Hepatocyte (in vitro differentiated cells): ENCODE data around the gene TMEM107. TPM values are rescaled to one million over a fixed set of nuclear protein-coding genes. Genes with fewer than 3 reads are reported as not detected.

Experiments
- DNase-seq: peaks from one replicate; pipeline ENCODE4 v3.0.0-alpha.2; 2016; ENCODE audit warnings: low spot score
- H2AFZ ChIP-seq: fragments of 200-600 bp; sonication (generic); 2 replicates; pipeline ENCODE4 v1.6.0; 2016; ENCODE audit warnings: antibody characterized with exemption, mild to moderate bottlenecking
- H3K27ac ChIP-seq: fragments of 200-600 bp; sonication (generic); 2 replicates; pipeline ENCODE4 v1.5.1; 2016; ENCODE audit warnings: mild to moderate bottlenecking
- H3K27me3 ChIP-seq: fragments of 200-600 bp; sonication (generic); 2 replicates; pipeline ENCODE4 v1.6.1; 2016
- H3K36me3 ChIP-seq: fragments of 200-600 bp; sonication (generic); replicated peaks from 2 replicates; pipeline ENCODE4 v1.5.1; 2016; ENCODE audit warnings: low read depth; ENCODE audit not compliant: insufficient read depth
- H3K4me1 ChIP-seq: fragments of 200-600 bp; sonication (generic); 2 replicates; pipeline ENCODE4 v1.5.1; 2016; ENCODE audit warnings: mild to moderate bottlenecking, moderate library complexity; ENCODE audit not compliant: insufficient read depth
- H3K4me2 ChIP-seq: fragments of 200-600 bp; sonication (generic); 2 replicates; pipeline ENCODE4 v1.6.0; 2016
- H3K4me3 ChIP-seq: fragments of 200-600 bp; sonication (generic); 2 replicates; pipeline ENCODE4 v1.5.1; 2016; ENCODE audit warnings: mild to moderate bottlenecking
- H3K79me2 ChIP-seq: fragments of 200-600 bp; sonication (generic); 2 replicates; pipeline ENCODE4 v1.6.0; 2017; ENCODE audit warnings: mild to moderate bottlenecking
- H3K9me2 ChIP-seq: fragments of 200-600 bp; sonication (generic); replicated peaks from 2 replicates; pipeline ENCODE4 v1.6.0; 2017; ENCODE audit warnings: mild to moderate bottlenecking; ENCODE audit not compliant: insufficient read depth
- H3K9me3 ChIP-seq: fragments of 200-600 bp; sonication (generic); 2 replicates; pipeline ENCODE4 v1.5.1; 2016; ENCODE audit warnings: low read depth, mild to moderate bottlenecking
- H4K20me1 ChIP-seq: fragments of 200-600 bp; sonication (generic); 2 replicates; pipeline ENCODE4 v1.6.0; 2016; ENCODE audit warnings: mild to moderate bottlenecking; ENCODE audit not compliant: insufficient read depth, poor library complexity, severe bottlenecking
- EZH2 ChIP-seq: fragments of 200-600 bp; sonication (generic); IDR thresholded peaks from 2 replicates; pipeline ENCODE4 v1.6.1; 2016; ENCODE audit warnings: antibody characterized with exemption, mild to moderate bottlenecking, borderline replicate concordance
- EZH2phosphoT487 ChIP-seq: fragments of 200-600 bp; sonication (generic); IDR thresholded peaks from one replicate; pipeline ENCODE4 v1.6.1; 2018; ENCODE audit warnings: antibody characterized with exemption, mild to moderate bottlenecking, low read depth, moderate library complexity; ENCODE audit not compliant: unreplicated experiment, severe bottlenecking
- WGBS: methylation state at CpG from one replicate; pipeline ENCODE4 v1.1.6; 2016; ENCODE audit warnings: low lambda C conversion rate; ENCODE audit errors: missing lambda C conversion rate; 5-methylcytosine and 5-hydroxymethylcytosine counted together
- polyA plus RNA-seq: library from polyadenylated mRNA; unstranded; fragments of >200 nt; fragmentation: Nextera tagmentation; extraction: Ambion mirVana; gene quantifications from 2 replicates; pipeline ENCODE4 v1.2.1, GENCODE V29; 2016
- total RNA-seq: library from RNA; depleted of rRNA; stranded (reverse); fragments of >200 nt; gene quantifications from 2 replicates; pipeline ENCODE4 v1.2.3, GENCODE V29; 2014
- TF ChIP-seq, protein P1 (sequence below): fragments of 200-600 bp; sonication (generic); IDR thresholded peaks from 2 replicates; pipeline ENCODE4 v1.5.1; 2016; ENCODE audit warnings: antibody characterized with exemption, mild to moderate bottlenecking; ENCODE audit not compliant: poor library complexity

TMEM107 gene
- total and polyA plus RNA-seq, 2 experiments from 2014 or later, result 12.8 to 21.1 TPM

DNA sequence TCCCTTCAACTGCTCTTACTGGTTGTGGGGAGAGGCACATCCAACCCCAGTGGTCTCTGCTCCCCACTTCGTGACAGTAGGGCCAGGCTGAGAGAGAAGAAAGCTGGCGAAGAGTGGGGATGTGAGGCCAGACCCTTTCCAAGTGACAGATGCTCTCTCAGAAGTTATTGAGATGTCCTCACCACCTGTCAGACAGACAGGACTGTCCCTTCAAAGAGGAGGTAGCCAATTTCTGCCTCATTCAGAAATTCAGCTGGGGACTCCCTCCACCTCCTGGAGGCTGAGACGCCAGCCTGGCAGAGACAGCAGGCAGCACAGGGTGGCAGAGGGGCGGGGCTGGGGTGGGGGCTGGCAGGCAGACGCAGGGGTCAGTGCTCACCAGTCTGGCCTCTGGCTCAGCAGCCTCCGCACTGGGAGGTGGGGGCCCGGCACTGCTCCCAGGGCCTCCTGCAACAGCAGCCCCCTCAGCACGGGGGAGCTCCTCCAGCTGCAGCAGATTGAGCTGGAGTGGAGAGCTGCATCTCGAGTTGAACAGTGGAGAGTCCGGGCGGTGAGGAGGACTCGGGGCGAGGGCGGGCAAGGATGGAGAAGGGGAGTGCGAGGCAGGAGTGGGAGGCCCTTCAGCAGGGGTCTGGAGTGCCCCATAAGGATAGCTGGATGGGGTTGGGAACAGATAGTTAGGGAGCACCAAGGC lies 33.1 kb downstream of the TMEM107 start:
- H2AFZ ChIP-seq, result no peak overlapping the region
- DNase-seq, result no peak
- peaks cover 52% of the 10 kb centered on the region for H4K20me1 ChIP-seq
- H3K27me3 ChIP-seq, result no peaks in the 10 kb centered on the region
- 95% methylated on average over 15 of the region's 15 CpGs for WGBS
- TF ChIP-seq, protein P1, sequence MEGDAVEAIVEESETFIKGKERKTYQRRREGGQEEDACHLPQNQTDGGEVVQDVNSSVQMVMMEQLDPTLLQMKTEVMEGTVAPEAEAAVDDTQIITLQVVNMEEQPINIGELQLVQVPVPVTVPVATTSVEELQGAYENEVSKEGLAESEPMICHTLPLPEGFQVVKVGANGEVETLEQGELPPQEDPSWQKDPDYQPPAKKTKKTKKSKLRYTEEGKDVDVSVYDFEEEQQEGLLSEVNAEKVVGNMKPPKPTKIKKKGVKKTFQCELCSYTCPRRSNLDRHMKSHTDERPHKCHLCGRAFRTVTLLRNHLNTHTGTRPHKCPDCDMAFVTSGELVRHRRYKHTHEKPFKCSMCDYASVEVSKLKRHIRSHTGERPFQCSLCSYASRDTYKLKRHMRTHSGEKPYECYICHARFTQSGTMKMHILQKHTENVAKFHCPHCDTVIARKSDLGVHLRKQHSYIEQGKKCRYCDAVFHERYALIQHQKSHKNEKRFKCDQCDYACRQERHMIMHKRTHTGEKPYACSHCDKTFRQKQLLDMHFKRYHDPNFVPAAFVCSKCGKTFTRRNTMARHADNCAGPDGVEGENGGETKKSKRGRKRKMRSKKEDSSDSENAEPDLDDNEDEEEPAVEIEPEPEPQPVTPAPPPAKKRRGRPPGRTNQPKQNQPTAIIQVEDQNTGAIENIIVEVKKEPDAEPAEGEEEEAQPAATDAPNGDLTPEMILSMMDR, result no peak
- no peak for TF ChIP-seq EZH2
- TF ChIP-seq EZH2phosphoT487, result no peak
- no peak overlapping the region for H3K4me2 ChIP-seq
- H3K4me1 ChIP-seq, result peaks cover 5% of the 10 kb centered on the region
- H3K9me2 ChIP-seq, result no peaks in the 10 kb centered on the region
- no peaks in the 10 kb centered on the region for H3K79me2 ChIP-seq
- H3K9me3 ChIP-seq, result no peaks in the 10 kb centered on the region
- H3K27ac ChIP-seq, result no peak overlapping the region
- no peaks in the 10 kb centered on the region for H3K36me3 ChIP-seq
- H3K4me3 ChIP-seq, result no peak overlapping the region

DNA sequence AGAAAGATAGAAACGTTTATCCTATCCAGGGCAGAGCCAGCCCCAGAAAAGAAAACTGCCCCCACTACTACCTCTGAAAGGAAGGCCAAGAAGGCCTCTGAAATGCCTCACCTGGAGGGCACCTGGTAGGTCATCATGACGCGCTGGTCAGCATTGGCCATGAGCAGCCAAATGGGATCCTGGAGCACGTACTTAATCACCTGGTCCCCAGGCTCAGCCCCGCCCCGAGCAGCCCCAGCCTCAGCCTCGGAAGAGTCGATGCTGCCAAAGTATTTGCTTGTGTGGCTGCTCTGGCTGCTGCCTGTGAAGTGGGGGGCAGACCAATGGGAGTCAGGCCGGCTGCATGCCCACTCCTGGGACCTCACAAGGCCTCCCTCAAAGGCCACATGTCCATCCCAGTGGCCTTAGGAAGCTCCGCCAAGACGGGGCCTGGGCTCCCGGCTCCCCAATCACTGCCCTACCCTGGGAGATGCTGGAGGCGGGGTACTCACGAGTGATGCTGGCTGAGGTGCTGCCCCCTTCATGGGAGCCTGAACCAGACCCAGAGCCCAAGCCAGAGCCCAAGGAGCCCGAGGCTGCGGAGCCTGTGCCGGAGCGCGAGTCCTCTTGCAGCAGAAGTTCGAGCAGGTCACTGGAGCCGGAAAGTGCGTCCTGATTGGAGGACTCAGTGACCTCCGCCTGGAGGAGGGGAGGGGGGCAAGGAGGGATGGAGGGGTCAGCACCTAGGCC lies 33.9 kb downstream of the TMEM107 start:
- no peaks in the 10 kb centered on the region for H3K27me3 ChIP-seq
- H3K4me2 ChIP-seq, result no peak overlapping the region
- H3K79me2 ChIP-seq, result no peaks in the 10 kb centered on the region
- peak; percentile 10 for DNase-seq
- peaks cover 8% of the 10 kb centered on the region for H3K4me1 ChIP-seq
- no peaks in the 10 kb centered on the region for H3K36me3 ChIP-seq
- TF ChIP-seq, protein P1, result no peak
- TF ChIP-seq EZH2phosphoT487 (no peak), EZH2 (no peak)
- no peak overlapping the region for H3K27ac ChIP-seq
- WGBS, result 90% methylated on average over 23 of the region's 23 CpGs
- no peak overlapping the region for H2AFZ ChIP-seq
- no peak overlapping the region for H3K4me3 ChIP-seq
- no peaks in the 10 kb centered on the region for H3K9me2 ChIP-seq
- H3K9me3 ChIP-seq, result no peaks in the 10 kb centered on the region
- peaks cover 46% of the 10 kb centered on the region for H4K20me1 ChIP-seq

DNA sequence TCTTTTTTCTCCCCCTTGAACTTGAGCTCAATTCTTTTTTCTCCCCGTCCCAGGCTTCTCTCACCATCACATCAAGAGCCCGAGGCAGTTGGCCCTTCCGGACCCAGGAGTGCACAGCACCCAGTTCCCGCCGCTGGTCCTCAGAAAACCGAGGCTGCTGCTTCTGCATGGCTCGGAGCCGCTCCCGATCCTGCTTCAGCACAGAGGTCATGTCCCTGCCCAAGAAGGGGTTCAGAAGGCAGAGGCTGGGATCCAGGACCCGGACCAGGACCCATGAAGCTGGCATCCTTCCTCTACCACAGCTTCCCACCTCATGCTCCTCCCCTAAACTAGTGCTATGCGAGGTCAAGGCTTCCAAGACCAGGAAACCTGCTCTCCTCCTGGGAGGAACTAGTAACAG lies 34.4 kb downstream of the TMEM107 start:
- Histone ChIP-seq H3K9me2 (no peaks in the 10 kb centered on the region), H4K20me1 (peaks cover 40% of the 10 kb centered on the region), H3K4me3 (no peak overlapping the region), H3K4me1 (peaks cover 8% of the 10 kb centered on the region), H3K36me3 (no peaks in the 10 kb centered on the region), H3K9me3 (no peaks in the 10 kb centered on the region), H3K4me2 (no peak overlapping the region), H3K27me3 (no peaks in the 10 kb centered on the region), H2AFZ (no peak overlapping the region), H3K27ac (no peak overlapping the region), H3K79me2 (no peaks in the 10 kb centered on the region)
- DNase-seq, result peak; percentile 11
- WGBS, result 92% methylated on average over 11 of the region's 11 CpGs
- TF ChIP-seq, protein P1, result no peak
- TF ChIP-seq EZH2, result no peak
- TF ChIP-seq EZH2phosphoT487, result no peak
